Trophoblast cell (in vitro differentiated cells and primary cell): ENCODE results near the gene TNFRSF6B.

ENCODE experiments used
- DNase-seq, 2 donors: peaks; one replicate each; pipeline ENCODE4 v3.0.0-alpha.2; 2016
- H2AFZ ChIP-seq: 2 replicates; pipeline ENCODE4 v1.6.1; 2013; ENCODE audit warnings: low read length, moderate library complexity, mild to moderate bottlenecking; ENCODE audit not compliant: insufficient read depth, poor library complexity
- H2AK5ac ChIP-seq: 2 replicates; pipeline ENCODE4 v1.6.1; 2013; ENCODE audit warnings: mild to moderate bottlenecking, low read length
- H2BK120ac ChIP-seq: 2 replicates; pipeline ENCODE4 v1.6.1; 2013; ENCODE audit warnings: low read length, mild to moderate bottlenecking, moderate library complexity; ENCODE audit not compliant: insufficient read depth, poor library complexity
- H2BK12ac ChIP-seq: 2 replicates; pipeline ENCODE4 v1.6.1; 2013; ENCODE audit warnings: mild to moderate bottlenecking, low read length, moderate library complexity
- H2BK5ac ChIP-seq: 2 replicates; pipeline ENCODE4 v1.6.1; 2013; ENCODE audit warnings: low read length, low read depth, moderate library complexity, mild to moderate bottlenecking; ENCODE audit not compliant: poor library complexity
- H3K14ac ChIP-seq: 2 replicates; pipeline ENCODE4 v1.6.1; 2013; ENCODE audit warnings: mild to moderate bottlenecking, low read length
- H3K18ac ChIP-seq: 2 replicates; pipeline ENCODE4 v1.6.1; 2013; ENCODE audit warnings: mild to moderate bottlenecking, low read length
- H3K23ac ChIP-seq: 2 replicates; pipeline ENCODE4 v1.6.1; 2013; ENCODE audit warnings: low read length
- H3K27ac ChIP-seq: 2 replicates; pipeline ENCODE4 v1.5.1; 2013; ENCODE audit warnings: low read depth, mild to moderate bottlenecking, inconsistent platforms, low read length, moderate library complexity
- H3K27me3 ChIP-seq: 2 replicates; pipeline ENCODE4 v1.6.1; 2013; ENCODE audit warnings: inconsistent platforms, mild to moderate bottlenecking, low read length, moderate library complexity; ENCODE audit not compliant: insufficient read depth
- H3K36me3 ChIP-seq, 2 experiments: 1 replicate in 1 of 2; 2 replicates in 1 of 2; pipeline ENCODE4 v1.6.1; 2013; ENCODE audit warnings: low read length in 2 of 2, mild to moderate bottlenecking in 2 of 2, moderate library complexity in 1 of 2; ENCODE audit not compliant: insufficient read depth in 2 of 2, control insufficient read depth in 1 of 2
- H3K4ac ChIP-seq: 2 replicates; pipeline ENCODE4 v1.6.1; 2013; ENCODE audit warnings: low read depth, mild to moderate bottlenecking, low read length, moderate library complexity
- H3K4me1 ChIP-seq, 2 experiments: 1 replicate in 1 of 2; 2 replicates in 1 of 2; pipeline ENCODE4 v1.6.1; 2013; ENCODE audit warnings: low read length in 2 of 2, mild to moderate bottlenecking in 2 of 2, moderate library complexity in 1 of 2; ENCODE audit not compliant: insufficient read depth in 2 of 2, control insufficient read depth in 1 of 2
- H3K4me2 ChIP-seq: 2 replicates; pipeline ENCODE4 v1.6.1; 2013; ENCODE audit warnings: inconsistent platforms, mild to moderate bottlenecking, low read length, moderate library complexity
- H3K4me3 ChIP-seq: 2 replicates; pipeline ENCODE4 v1.5.1; 2013; ENCODE audit warnings: mild to moderate bottlenecking, low read depth, low read length, inconsistent platforms
- H3K79me1 ChIP-seq: one replicate; pipeline ENCODE4 v1.6.1; 2013; ENCODE audit warnings: low read length
- H3K79me2 ChIP-seq: 2 replicates; pipeline ENCODE4 v1.6.1; 2013; ENCODE audit warnings: low read length, mild to moderate bottlenecking; ENCODE audit not compliant: control insufficient read depth, insufficient read depth, poor library complexity
- H3K9ac ChIP-seq: 2 replicates; pipeline ENCODE4 v1.6.1; 2013; ENCODE audit warnings: mild to moderate bottlenecking, low read length
- H3K9me3 ChIP-seq: 2 replicates; pipeline ENCODE4 v1.6.1; 2013; ENCODE audit warnings: low read depth, mild to moderate bottlenecking, control low read depth, inconsistent platforms, low read length; ENCODE audit not compliant: insufficient read depth
- H4K12ac ChIP-seq: 2 replicates; pipeline ENCODE4 v1.6.1; 2013; ENCODE audit warnings: low read depth, mild to moderate bottlenecking, low read length, moderate library complexity
- H4K8ac ChIP-seq: 2 replicates; pipeline ENCODE4 v1.6.1; 2013; ENCODE audit warnings: low read depth, mild to moderate bottlenecking, low read length, moderate library complexity
- H4K91ac ChIP-seq: one replicate; pipeline ENCODE4 v1.6.1; 2013; ENCODE audit warnings: low read depth, mild to moderate bottlenecking, low read length, moderate library complexity
- WGBS: extraction: QIAGEN DNeasy Blood & Tissue Kit; methylation state at CpG from one replicate; pipeline ENCODE4 v1.1.7; 2013; ENCODE audit warnings: missing lambda C conversion rate; ENCODE audit not compliant: insufficient read length, insufficient coverage; ENCODE audit errors: extremely low coverage; 5-methylcytosine and 5-hydroxymethylcytosine counted together

TNFRSF6B gene

DNA sequence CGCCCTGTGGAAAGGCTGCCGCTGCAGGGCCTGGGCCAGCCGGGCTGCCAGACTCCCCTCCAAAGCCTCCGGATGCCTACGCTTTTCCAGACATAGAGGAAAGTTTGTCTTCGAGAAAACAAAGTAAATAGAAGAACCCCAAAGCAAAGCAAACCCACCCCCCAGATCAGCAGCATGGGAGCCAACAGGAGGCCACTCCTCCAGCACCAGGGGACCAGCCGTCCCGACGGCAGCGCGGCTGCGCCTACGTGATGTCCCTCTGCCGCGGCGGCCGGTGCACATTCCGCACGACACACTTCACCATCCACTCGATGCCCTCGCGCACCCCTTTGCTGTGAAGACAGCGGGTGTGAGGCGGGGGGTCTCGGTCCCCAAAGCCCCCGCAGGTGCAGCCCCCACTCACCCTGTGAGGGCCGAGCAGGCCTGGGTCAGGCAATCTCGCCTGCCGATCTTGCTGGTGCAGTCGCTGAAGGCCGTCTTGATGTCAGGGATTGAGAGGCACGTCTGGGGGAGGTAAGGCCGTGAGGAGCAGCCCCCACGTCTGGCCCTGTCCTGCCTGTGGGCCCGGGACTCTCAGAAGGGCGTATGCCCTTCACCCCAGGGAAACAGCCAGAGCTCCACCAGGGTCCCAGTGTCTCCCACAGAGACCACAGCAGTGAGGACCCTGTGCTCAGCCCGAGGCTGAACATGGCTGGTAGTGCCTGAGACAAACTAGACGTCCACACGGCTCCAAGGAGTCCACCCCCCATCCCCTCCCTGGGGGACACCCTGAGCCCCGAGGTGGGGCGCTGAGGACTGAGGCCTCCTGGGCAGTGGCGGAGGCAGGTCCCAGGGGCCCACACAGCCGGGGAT lies 4.0 kb downstream of the TNFRSF6B start:
- no peak overlapping the region for H3K9ac ChIP-seq
- no peak overlapping the region for H4K12ac ChIP-seq
- WGBS = no CpG with 5 or more reads among the region's 43 CpGs

DNA sequence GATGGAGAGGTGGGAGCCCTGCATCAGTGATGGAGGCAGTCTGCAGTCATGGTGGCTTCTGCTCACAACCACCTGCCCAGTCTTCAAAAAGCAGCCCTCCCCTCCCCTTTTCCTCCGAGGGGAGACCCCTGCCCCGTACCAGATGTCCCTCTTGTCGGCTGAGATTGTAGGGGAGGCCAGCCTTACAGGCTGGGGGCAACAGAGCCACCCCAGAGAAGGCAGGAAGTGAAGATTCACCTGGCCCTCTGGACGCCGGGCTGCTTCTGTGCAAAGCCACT lies 4.5 kb downstream of the TNFRSF6B start:
- no peak overlapping the region for H3K18ac ChIP-seq
- H3K4me1 ChIP-seq = peaks cover 6 to 11% of the 10 kb centered on the region in 2 experiments
- H3K4me2 ChIP-seq = no peak overlapping the region
- no peak overlapping the region for H3K27ac ChIP-seq
- no peak overlapping the region for H2AK5ac ChIP-seq
- H3K9me3 ChIP-seq = peaks cover 3% of the 10 kb centered on the region
- no peak overlapping the region for H3K4ac ChIP-seq
- no peaks in the 10 kb centered on the region for H3K27me3 ChIP-seq
- H3K79me1 ChIP-seq = no peaks in the 10 kb centered on the region
- peaks cover 27 to 28% of the 10 kb centered on the region in 2 experiments for H3K36me3 ChIP-seq
- no peaks in the 10 kb centered on the region for H3K79me2 ChIP-seq
- H2AFZ ChIP-seq = no peak overlapping the region
- no peak overlapping the region for H3K14ac ChIP-seq
- H4K8ac ChIP-seq = no peak overlapping the region
- DNase-seq = no peak
- no peak overlapping the region for H3K4me3 ChIP-seq
- H4K12ac ChIP-seq = no peak overlapping the region
- H3K23ac ChIP-seq = no peak overlapping the region
- H2BK5ac ChIP-seq = no peak overlapping the region
- WGBS = no CpG with 5 or more reads among the region's 5 CpGs
- no peak overlapping the region for H3K9ac ChIP-seq
- H2BK120ac ChIP-seq = no peak overlapping the region
- H4K91ac ChIP-seq = no peak overlapping the region
- H2BK12ac ChIP-seq = no peak overlapping the region

More for the DNA sequence above, 4.0 kb downstream of the TNFRSF6B start:
- Histone ChIP-seq H4K8ac (no peak overlapping the region), H3K4ac (no peak overlapping the region), H2BK5ac (no peak overlapping the region), H3K27me3 (no peaks in the 10 kb centered on the region), H2BK120ac (no peak overlapping the region), H2AK5ac (no peak overlapping the region), H2BK12ac (no peak overlapping the region), H3K23ac (no peak overlapping the region), H4K91ac (no peak overlapping the region), H3K27ac (no peak overlapping the region), H3K4me1 (peaks cover 6 to 11% of the 10 kb centered on the region in 2 experiments), H3K9me3 (peaks cover 3% of the 10 kb centered on the region), H3K79me1 (no peaks in the 10 kb centered on the region), H3K14ac (no peak overlapping the region), H3K4me3 (no peak overlapping the region), H3K18ac (no peak overlapping the region), H3K36me3 (peaks cover 22 to 23% of the 10 kb centered on the region in 2 experiments), H3K79me2 (no peaks in the 10 kb centered on the region), H3K4me2 (no peak overlapping the region), H2AFZ (no peak overlapping the region)
- DNase-seq = no peak

DNA sequence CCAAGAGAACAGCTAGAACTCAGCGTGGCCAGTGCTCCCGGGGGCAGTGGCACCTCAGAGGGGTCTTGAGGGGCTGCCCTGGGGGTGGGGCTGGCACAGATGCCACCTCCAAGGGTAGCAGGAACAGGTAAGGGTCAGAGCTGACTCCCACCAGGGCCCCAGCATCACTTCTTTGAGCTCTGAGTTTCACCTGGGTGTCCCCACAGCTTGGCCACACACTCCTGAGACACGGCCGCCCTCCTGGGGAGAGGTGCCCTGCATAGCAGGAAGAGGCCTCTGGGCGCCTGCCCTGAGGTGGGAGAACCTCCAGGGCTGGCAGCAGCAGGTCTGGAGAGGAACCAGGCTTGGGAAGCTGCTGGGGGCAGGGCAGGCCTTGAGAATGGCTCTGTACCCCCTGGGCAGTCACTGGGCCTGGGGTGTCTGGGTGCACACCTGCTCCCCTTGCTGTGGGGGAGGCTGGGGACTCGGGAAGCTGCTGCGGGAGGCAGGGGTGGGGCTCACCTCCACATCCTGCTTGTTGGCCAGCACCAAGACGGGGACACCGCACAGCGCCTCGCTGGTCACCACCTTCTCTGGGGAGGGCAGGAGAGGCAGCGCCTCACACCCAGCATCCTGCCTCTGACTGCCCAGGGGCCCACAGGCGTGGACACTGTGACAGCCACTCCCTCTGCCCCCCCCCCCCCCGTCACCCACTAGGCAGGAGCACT lies 5.0 kb downstream of the TNFRSF6B start:
- no peak overlapping the region for H3K9ac ChIP-seq
- no CpG with 5 or more reads among the region's 14 CpGs for WGBS
- H2AK5ac ChIP-seq = no peak overlapping the region
- no peak overlapping the region for H2BK5ac ChIP-seq
- no peak overlapping the region for H3K18ac ChIP-seq
- no peak overlapping the region for H3K27ac ChIP-seq
- H3K23ac ChIP-seq = no peak overlapping the region
- no peak overlapping the region for H2BK120ac ChIP-seq
- H3K4ac ChIP-seq = no peak overlapping the region
- H3K36me3 ChIP-seq = peaks cover 32 to 33% of the 10 kb centered on the region in 2 experiments
- no peak overlapping the region for H3K14ac ChIP-seq
- no peak overlapping the region for H2AFZ ChIP-seq
- no peaks in the 10 kb centered on the region for H3K27me3 ChIP-seq
- peaks cover 3% of the 10 kb centered on the region for H3K9me3 ChIP-seq
- H3K4me3 ChIP-seq = no peak overlapping the region
- peaks cover 6 to 11% of the 10 kb centered on the region in 2 experiments for H3K4me1 ChIP-seq
- H2BK12ac ChIP-seq = no peak overlapping the region
- no peaks in the 10 kb centered on the region for H3K79me2 ChIP-seq
- no peak for DNase-seq
- no peak overlapping the region for H3K4me2 ChIP-seq
- no peaks in the 10 kb centered on the region for H3K79me1 ChIP-seq
- H4K8ac ChIP-seq = no peak overlapping the region
- H4K91ac ChIP-seq = no peak overlapping the region
- no peak overlapping the region for H4K12ac ChIP-seq

DNA sequence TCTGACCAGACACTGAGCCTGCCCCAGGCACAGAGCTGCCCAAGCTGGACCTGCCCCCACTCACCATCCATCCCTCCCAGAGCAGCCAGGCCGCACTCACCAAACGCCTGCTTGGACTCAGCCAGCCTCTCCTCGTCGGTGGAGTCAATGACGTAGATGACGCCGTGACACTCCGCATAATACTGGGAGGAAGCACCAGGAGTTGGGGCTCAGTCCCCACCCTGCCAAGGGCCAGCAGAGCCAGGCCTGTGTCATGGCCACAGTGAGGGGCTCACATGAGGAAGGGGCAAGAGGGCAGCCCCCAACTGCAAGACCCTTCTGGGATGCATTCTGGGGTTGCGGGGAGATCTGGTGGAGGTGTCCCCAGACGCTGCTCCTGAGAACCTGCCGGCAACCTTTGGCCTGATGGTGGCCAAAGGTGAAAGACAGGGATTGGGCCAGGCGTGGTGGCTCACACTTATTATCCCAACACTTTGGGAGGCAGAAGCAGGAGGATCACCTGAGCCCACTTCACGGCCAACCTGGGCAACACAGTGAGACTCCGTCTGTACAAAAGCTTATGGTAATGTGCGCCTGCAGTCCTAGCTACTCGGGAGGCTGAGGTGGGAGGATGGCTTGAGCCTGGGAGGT lies 5.7 kb downstream of the TNFRSF6B start:
- peaks cover 34% of the 10 kb centered on the region in 2 experiments for H3K36me3 ChIP-seq
- no peak overlapping the region for H2AK5ac ChIP-seq
- no peak overlapping the region for H4K8ac ChIP-seq
- H2BK5ac ChIP-seq = no peak overlapping the region
- peaks cover 4% of the 10 kb centered on the region for H3K79me2 ChIP-seq
- WGBS = no CpG with 5 or more reads among the region's 16 CpGs
- H4K91ac ChIP-seq = no peak overlapping the region
- H3K9ac ChIP-seq = no peak overlapping the region
- no peak for DNase-seq
- H3K23ac ChIP-seq = no peak overlapping the region
- peaks cover 6 to 10% of the 10 kb centered on the region in 2 experiments for H3K4me1 ChIP-seq
- no peak overlapping the region for H3K4me2 ChIP-seq
- H2AFZ ChIP-seq = no peak overlapping the region
- no peaks in the 10 kb centered on the region for H3K27me3 ChIP-seq
- H3K9me3 ChIP-seq = peaks cover 3% of the 10 kb centered on the region
- H2BK12ac ChIP-seq = no peak overlapping the region
- H4K12ac ChIP-seq = no peak overlapping the region
- no peak overlapping the region for H3K27ac ChIP-seq
- H3K14ac ChIP-seq = no peak overlapping the region
- no peak overlapping the region for H3K18ac ChIP-seq
- H3K4me3 ChIP-seq = no peak overlapping the region
- H2BK120ac ChIP-seq = no peak overlapping the region
- no peak overlapping the region for H3K4ac ChIP-seq
- H3K79me1 ChIP-seq = no peaks in the 10 kb centered on the region
